Breast epithelium (tissue), 3 donors: ENCODE data around the gene RPN2.

ENCODE experiments used
- CTCF ChIP-seq, 3 donors: fragments of 450-650 bp; IDR thresholded peaks; one replicate each; pipeline ENCODE4 v1.5.1; 2016 to 2017; ENCODE audit warnings: antibody characterized with exemption in 3 of 3, mild to moderate bottlenecking in 3 of 3, moderate library complexity in 3 of 3
- POLR2A ChIP-seq: fragments of 450-650 bp; IDR thresholded peaks from one replicate; pipeline ENCODE4 v1.6.1; 2016; ENCODE audit warnings: antibody characterized with exemption, mild to moderate bottlenecking, moderate library complexity
- POLR2AphosphoS5 ChIP-seq, 3 donors: sonication (generic); formaldehyde crosslinking; IDR thresholded peaks; one replicate each; pipeline ENCODE4 v1.6.1; 2017; ENCODE audit warnings: antibody characterized with exemption in 3 of 3

GRCh38 chr20:37265152-37265551 is 86.0 kb downstream of the RPN2 start:
- TF ChIP-seq POLR2AphosphoS5 (IDR thresholded peaks at IDR 0.05) (no peak), CTCF (IDR thresholded peaks at IDR 0.05) (no peak), POLR2A (no peak)
